Neuronal stem cell (in vitro differentiated cells): ENCODE data around the gene ZFHX3.

ENCODE experiments used
- DNase-seq: peaks from one replicate; pipeline ENCODE4 v3.0.0-alpha.2; 2013; ENCODE audit warnings: low spot score
- H2AFZ ChIP-seq: one replicate; pipeline ENCODE4 v1.6.1; 2013; ENCODE audit warnings: mild to moderate bottlenecking, low read length, inconsistent platforms
- H2AK5ac ChIP-seq: 2 replicates; pipeline ENCODE4 v1.6.1; 2013; ENCODE audit warnings: low read depth, mild to moderate bottlenecking, inconsistent platforms, low read length, moderate library complexity, mixed read lengths
- H2BK120ac ChIP-seq: 2 replicates; pipeline ENCODE4 v1.6.1; 2013; ENCODE audit warnings: low read depth, mild to moderate bottlenecking, inconsistent platforms, low read length, moderate library complexity, mixed read lengths
- H2BK12ac ChIP-seq: one replicate; pipeline ENCODE4 v1.6.1; 2013; ENCODE audit warnings: low read length, inconsistent platforms
- H2BK15ac ChIP-seq: 2 replicates; pipeline ENCODE4 v1.6.1; 2013; ENCODE audit warnings: mild to moderate bottlenecking, low read length, inconsistent platforms, mixed read lengths
- H2BK5ac ChIP-seq: one replicate; pipeline ENCODE4 v1.6.1; 2013; ENCODE audit warnings: inconsistent platforms, mild to moderate bottlenecking, low read length, moderate library complexity
- H3K14ac ChIP-seq: one replicate; pipeline ENCODE4 v1.6.1; 2013; ENCODE audit warnings: low read length, inconsistent platforms
- H3K18ac ChIP-seq: 2 replicates; pipeline ENCODE4 v1.6.1; 2013; ENCODE audit warnings: low read length, inconsistent platforms
- H3K23ac ChIP-seq: 2 replicates; pipeline ENCODE4 v1.6.1; 2013; ENCODE audit warnings: low read depth, mild to moderate bottlenecking, mixed read lengths, low read length, inconsistent platforms; ENCODE audit not compliant: poor library complexity
- H3K27ac ChIP-seq: replicated peaks from 3 replicates; pipeline ENCODE4 v1.5.1; 2013; ENCODE audit warnings: low read length, inconsistent platforms
- H3K27me3 ChIP-seq, 3 experiments: 2 replicates each; pipeline ENCODE4 v1.6.1; 2013; ENCODE audit warnings: low read length in 3 of 3, mild to moderate bottlenecking in 2 of 3, inconsistent platforms in 1 of 3, low read depth in 1 of 3, mixed read lengths in 1 of 3, moderate library complexity in 1 of 3; ENCODE audit not compliant: control insufficient read depth in 3 of 3, insufficient read depth in 3 of 3
- H3K36me3 ChIP-seq, 2 donors: replicated peaks in 1 of 2; 2 replicates each; pipeline ENCODE4 v1.6.1; 2013; ENCODE audit warnings: low read length in 2 of 2; ENCODE audit not compliant: control insufficient read depth in 2 of 2, insufficient read depth in 2 of 2
- H3K4ac ChIP-seq: 2 replicates; pipeline ENCODE4 v1.6.1; 2013; ENCODE audit warnings: inconsistent platforms, mild to moderate bottlenecking, low read length, moderate library complexity
- H3K4me1 ChIP-seq, 2 donors: 1 replicate in 1 of 2; 2 replicates in 1 of 2; pipeline ENCODE4 v1.6.1; 2013; ENCODE audit warnings: low read length in 2 of 2, low read depth in 1 of 2; ENCODE audit not compliant: control insufficient read depth in 2 of 2, insufficient read depth in 1 of 2
- H3K4me2 ChIP-seq: one replicate; pipeline ENCODE4 v1.6.1; 2013; ENCODE audit warnings: mild to moderate bottlenecking, low read length, inconsistent platforms; ENCODE audit not compliant: insufficient read depth, poor library complexity, severe bottlenecking
- H3K4me3 ChIP-seq, 2 donors: 2 replicates each; pipeline ENCODE4 v1.5.1; 2013; ENCODE audit warnings: low read length in 2 of 2, mild to moderate bottlenecking in 2 of 2, inconsistent platforms in 1 of 2, moderate library complexity in 1 of 2
- H3K79me1 ChIP-seq: one replicate; pipeline ENCODE4 v1.6.1; 2013; ENCODE audit warnings: low read depth, mild to moderate bottlenecking, inconsistent platforms, low read length, moderate library complexity
- H3K9ac ChIP-seq: one replicate; pipeline ENCODE4 v1.6.1; 2013; ENCODE audit warnings: mild to moderate bottlenecking, low read depth, low read length, inconsistent platforms; ENCODE audit not compliant: poor library complexity
- H3K9me3 ChIP-seq, 2 donors: replicated peaks in 1 of 2; 2 replicates each; pipeline versions ENCODE3 to v1.6.1; 2013; ENCODE audit warnings: low read length in 2 of 2, mild to moderate bottlenecking in 2 of 2, inconsistent platforms in 1 of 2, low read depth in 1 of 2, mixed read lengths in 1 of 2, moderate library complexity in 1 of 2; ENCODE audit not compliant: control insufficient read depth in 2 of 2, insufficient read depth in 1 of 2
- H4K8ac ChIP-seq: one replicate; pipeline ENCODE4 v1.6.1; 2013; ENCODE audit warnings: low read depth, mild to moderate bottlenecking, inconsistent platforms, low read length, moderate library complexity
- H4K91ac ChIP-seq: one replicate; pipeline ENCODE4 v1.6.1; 2013; ENCODE audit warnings: low read length, low read depth, mild to moderate bottlenecking, inconsistent platforms; ENCODE audit not compliant: poor library complexity
- WGBS, 2 donors: extraction: QIAGEN DNeasy Blood & Tissue Kit; methylation state at CpG; one replicate each; pipeline ENCODE4 v1.1.7; 2013; ENCODE audit warnings: missing lambda C conversion rate in 2 of 2, mixed read lengths in 1 of 2; ENCODE audit not compliant: insufficient read length in 2 of 2, insufficient replicate concordance in 1 of 2; ENCODE audit errors: extremely low coverage in 2 of 2; 5-methylcytosine and 5-hydroxymethylcytosine counted together

The ZFHX3 gene

GRCh38 chr16:73032541-73033270 lies 15.2 kb downstream of the ZFHX3 start:
- H2AK5ac ChIP-seq: peak overlapping the region; percentile 71
- H3K9me3 ChIP-seq: no peaks in the 10 kb centered on the region
- WGBS, 2 donors: no CpG with 5 or more reads among the region's 10 CpGs
- peak overlapping the region; percentile 45 for H3K4me2 ChIP-seq
- no peaks in the 10 kb centered on the region for H3K79me1 ChIP-seq
- peaks cover 0 to 16% of the 10 kb centered on the region in 2 donors for H3K36me3 ChIP-seq
- DNase-seq: no peak
- H2BK120ac ChIP-seq: no peak overlapping the region
- H3K23ac ChIP-seq: no peak overlapping the region
- no peak overlapping the region for H3K4ac ChIP-seq
- no peak overlapping the region for H2BK15ac ChIP-seq
- H3K4me3 ChIP-seq: peak overlapping the region; percentile 5 to 10
- H3K4me1 ChIP-seq: peaks cover 45 to 62% of the 10 kb centered on the region in 2 donors
- H2BK12ac ChIP-seq: no peak overlapping the region
- no peak overlapping the region for H2BK5ac ChIP-seq
- H3K27ac ChIP-seq: no peak overlapping the region
- H3K18ac ChIP-seq: peak overlapping the region; percentile 64
- no peak overlapping the region for H3K14ac ChIP-seq
- H3K27me3 ChIP-seq: peaks cover 0 to 28% (median 0%) of the 10 kb centered on the region in 3 experiments
- no peak overlapping the region for H4K91ac ChIP-seq
- H4K8ac ChIP-seq: no peak overlapping the region
- no peak overlapping the region for H2AFZ ChIP-seq
- no peak overlapping the region for H3K9ac ChIP-seq

DNA sequence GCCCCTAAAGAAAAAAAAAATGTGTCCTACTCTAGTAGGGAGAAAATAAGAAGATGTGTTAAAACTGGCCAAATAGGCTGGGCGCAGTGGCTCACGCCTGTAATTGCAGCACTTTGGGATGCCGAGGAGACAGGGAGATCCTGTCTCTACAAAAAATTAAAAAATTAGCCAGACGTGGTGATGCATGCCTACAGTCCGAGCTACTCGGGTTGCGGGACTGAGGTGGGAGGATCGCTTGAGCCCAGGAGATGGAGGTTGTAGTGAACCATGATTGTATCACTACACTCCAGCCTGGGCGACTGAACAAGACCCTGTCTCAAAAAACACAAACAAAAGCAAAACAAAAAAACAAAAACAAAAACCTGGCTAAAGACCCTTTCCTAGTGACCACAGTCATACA lies 15.9 kb downstream of the ZFHX3 start:
- no peak overlapping the region for H3K18ac ChIP-seq

DNA sequence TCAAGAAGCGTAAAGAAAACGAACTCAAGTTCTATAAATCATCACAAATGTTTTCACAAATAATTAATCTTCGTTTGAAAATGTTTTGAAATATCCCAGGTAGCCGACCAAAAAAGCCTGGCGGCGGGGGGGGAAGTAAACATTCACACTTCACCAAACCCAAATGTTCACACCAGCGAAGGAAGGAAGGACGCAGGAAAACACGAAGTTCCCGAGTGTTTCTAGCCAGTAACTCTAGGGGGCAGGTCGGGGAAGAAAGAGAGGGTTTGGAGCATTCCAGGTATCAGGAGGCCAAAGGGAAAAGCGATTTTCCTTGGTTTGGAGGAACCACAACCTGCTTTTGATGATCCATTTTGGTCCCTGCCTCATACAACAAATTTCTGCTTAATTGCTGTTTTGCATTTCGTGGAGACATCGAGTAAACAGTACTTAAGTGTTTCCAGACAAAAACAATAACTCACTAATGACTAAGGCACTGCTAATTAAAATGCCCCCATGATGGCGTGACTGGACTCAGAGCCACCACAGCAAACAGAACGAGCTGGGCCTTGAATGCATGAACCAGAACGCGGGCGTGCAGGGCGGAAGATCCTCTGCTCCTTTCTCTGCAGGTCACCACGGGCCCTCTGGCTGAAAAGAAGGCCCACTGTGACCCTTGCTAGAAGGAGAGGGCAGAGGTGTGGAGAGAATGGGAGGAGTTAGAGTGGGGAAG lies 16.6 kb downstream of the ZFHX3 start:
- no CpG with 5 or more reads among the region's 21 CpGs for WGBS, 2 donors
- Histone ChIP-seq H3K23ac (no peak overlapping the region), H3K4me2 (no peak overlapping the region), H2BK15ac (no peak overlapping the region), H4K8ac (no peak overlapping the region), H2BK12ac (no peak overlapping the region), H3K27ac (no peak overlapping the region), H3K18ac (no peak overlapping the region), H2AK5ac (no peak overlapping the region), H3K4me3 (no peak overlapping the region), H3K27me3 (peaks cover 0 to 28% (median 0%) of the 10 kb centered on the region in 3 experiments), H2BK120ac (no peak overlapping the region), H2BK5ac (no peak overlapping the region), H3K36me3 (peaks cover 0 to 22% of the 10 kb centered on the region in 2 donors), H3K14ac (no peak overlapping the region), H3K79me1 (no peaks in the 10 kb centered on the region), H3K4me1 (peaks cover 37 to 51% of the 10 kb centered on the region in 2 donors), H2AFZ (no peak overlapping the region), H3K9me3 (no peaks in the 10 kb centered on the region), H3K4ac (no peak overlapping the region), H4K91ac (no peak overlapping the region), H3K9ac (no peak overlapping the region)
- DNase-seq: no peak

More for the DNA sequence above, 15.9 kb downstream of the ZFHX3 start:
- no peak overlapping the region for H3K23ac ChIP-seq
- WGBS, 2 donors: no CpG with 5 or more reads among the region's 9 CpGs
- H3K9me3 ChIP-seq: no peaks in the 10 kb centered on the region
- H3K27me3 ChIP-seq: peaks cover 0 to 28% (median 0%) of the 10 kb centered on the region in 3 experiments
- no peak overlapping the region for H4K8ac ChIP-seq
- no peak overlapping the region for H3K14ac ChIP-seq
- peaks cover 40 to 55% of the 10 kb centered on the region in 2 donors for H3K4me1 ChIP-seq
- H3K36me3 ChIP-seq: peaks cover 0 to 17% of the 10 kb centered on the region in 2 donors
- H3K4me2 ChIP-seq: no peak overlapping the region
- no peak overlapping the region for H2BK120ac ChIP-seq
- no peak overlapping the region for H2BK15ac ChIP-seq
- no peak overlapping the region for H3K27ac ChIP-seq
- no peak overlapping the region for H2BK5ac ChIP-seq
- no peak overlapping the region for H3K4ac ChIP-seq
- H3K79me1 ChIP-seq: no peaks in the 10 kb centered on the region
- no peak overlapping the region for H3K9ac ChIP-seq
- no peak overlapping the region for H4K91ac ChIP-seq
- no peak overlapping the region for H2AK5ac ChIP-seq
- DNase-seq: no peak
- peak overlapping the region in 1 of 2 donors; percentile 10 for H3K4me3 ChIP-seq
- H2BK12ac ChIP-seq: no peak overlapping the region
- H2AFZ ChIP-seq: no peak overlapping the region

DNA sequence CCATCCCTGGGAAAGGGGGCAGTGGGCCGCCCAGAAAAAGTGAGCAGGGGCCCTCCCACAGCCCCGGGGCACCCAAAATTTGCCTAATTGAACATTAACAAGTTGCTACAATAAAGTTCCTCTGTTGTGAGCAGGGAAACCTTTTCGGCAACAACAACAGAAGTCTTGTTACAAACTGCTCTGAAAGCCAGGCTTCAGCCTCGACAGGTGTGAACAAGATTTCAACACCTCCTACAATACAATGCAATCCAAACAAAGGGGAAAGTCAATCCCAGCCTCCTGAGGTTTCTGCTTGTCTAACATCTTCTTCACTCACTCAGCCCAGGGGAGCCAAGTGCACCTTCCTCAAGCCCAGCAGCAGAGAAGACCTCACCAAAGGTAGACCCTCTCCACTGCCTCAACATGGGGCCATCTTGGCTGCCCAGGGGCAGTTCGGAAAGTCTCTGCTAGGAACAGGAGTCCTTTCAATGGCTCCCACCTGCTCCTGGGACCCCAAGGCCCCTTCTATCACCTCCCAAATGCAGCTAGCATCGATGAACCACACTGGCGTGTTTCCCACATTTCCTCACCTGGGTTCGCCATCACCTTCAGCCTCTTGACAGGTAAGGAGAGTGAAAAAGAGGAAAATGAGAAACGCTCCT lies 19.1 kb downstream of the ZFHX3 start:
- WGBS, 2 donors: no CpG with 5 or more reads among the region's 9 CpGs
- DNase-seq: no peak

More for the DNA sequence above, 19.1 kb downstream of the ZFHX3 start:
- Histone ChIP-seq H3K14ac (no peak overlapping the region), H3K79me1 (no peaks in the 10 kb centered on the region), H3K23ac (no peak overlapping the region), H2BK120ac (no peak overlapping the region), H4K8ac (no peak overlapping the region), H3K9ac (no peak overlapping the region), H2BK5ac (no peak overlapping the region), H2BK15ac (no peak overlapping the region), H3K27ac (no peak overlapping the region), H2BK12ac (no peak overlapping the region), H3K4me3 (no peak overlapping the region), H3K18ac (no peak overlapping the region), H3K27me3 (peaks cover 0 to 15% (median 0%) of the 10 kb centered on the region in 3 experiments), H4K91ac (no peak overlapping the region), H3K4me1 (peaks cover 22 to 30% of the 10 kb centered on the region in 2 donors), H3K9me3 (no peaks in the 10 kb centered on the region), H3K4ac (no peak overlapping the region), H3K36me3 (peaks cover 0 to 33% of the 10 kb centered on the region in 2 donors), H2AFZ (no peak overlapping the region), H2AK5ac (no peak overlapping the region), H3K4me2 (no peak overlapping the region)
